MM.1S (cell line): ENCODE results near the gene SH3RF3.

Experiments used
- DNase-seq: peaks from one replicate; pipeline ENCODE4 v3.0.0-alpha.2; 2015
- H2AFZ ChIP-seq: fragments of 300-600 bp; sonication (generic); 2 replicates; pipeline ENCODE4 v1.6.0; 2016; ENCODE audit warnings: antibody characterized with exemption, low read length
- H3F3A ChIP-seq: fragments of 300-600 bp; sonication (generic); 2 replicates; pipeline ENCODE4 v1.6.1; 2016; ENCODE audit warnings: mild to moderate bottlenecking, antibody characterized with exemption, low read length, moderate library complexity, mixed read lengths; ENCODE audit not compliant: insufficient read depth
- H3K27ac ChIP-seq: fragments of 300-600 bp; sonication (generic); 2 replicates; pipeline ENCODE4 v1.5.1; 2016; ENCODE audit warnings: mild to moderate bottlenecking, low read length
- H3K27me3 ChIP-seq: fragments of 300-600 bp; sonication (generic); replicated peaks from 2 replicates; pipeline ENCODE4 v1.6.0; 2016; ENCODE audit warnings: low read length; ENCODE audit not compliant: insufficient read depth
- H3K36me3 ChIP-seq: fragments of 300-600 bp; sonication (generic); replicated peaks from 2 replicates; pipeline ENCODE4 v1.6.1; 2016; ENCODE audit warnings: mild to moderate bottlenecking, low read length, mixed read lengths; ENCODE audit not compliant: insufficient read depth
- H3K4me1 ChIP-seq: fragments of 300-600 bp; sonication (generic); 2 replicates; pipeline ENCODE4 v1.6.1; 2016; ENCODE audit warnings: low read length, mixed read lengths
- H3K4me2 ChIP-seq: fragments of 300-600 bp; sonication (generic); 2 replicates; pipeline ENCODE4 v1.6.0; 2016; ENCODE audit warnings: low read depth, low read length
- H3K4me3 ChIP-seq: fragments of 300-600 bp; sonication (generic); 2 replicates; pipeline ENCODE4 v1.5.1; 2016; ENCODE audit warnings: low read length, mixed read lengths
- H3K79me2 ChIP-seq: fragments of 300-600 bp; sonication (generic); 2 replicates; pipeline ENCODE4 v1.6.1; 2016; ENCODE audit warnings: mixed run types, low read length, mixed read lengths
- H3K9ac ChIP-seq: fragments of 300-600 bp; sonication (generic); 2 replicates; pipeline ENCODE4 v1.6.1; 2016; ENCODE audit warnings: low read length, mixed read lengths
- H3K9me2 ChIP-seq: fragments of 300-600 bp; sonication (generic); replicated peaks from 2 replicates; pipeline ENCODE4 v1.6.1; 2016; ENCODE audit warnings: mild to moderate bottlenecking, low read length, mixed read lengths; ENCODE audit not compliant: insufficient read depth
- H3K9me3 ChIP-seq: fragments of 300-600 bp; sonication (generic); replicated peaks from 2 replicates; pipeline ENCODE4 v1.6.1; 2016; ENCODE audit warnings: mild to moderate bottlenecking, low read length, mixed read lengths; ENCODE audit not compliant: insufficient read depth
- H4K20me1 ChIP-seq: fragments of 300-600 bp; sonication (generic); 2 replicates; pipeline ENCODE4 v1.6.1; 2016; ENCODE audit warnings: mild to moderate bottlenecking, low read length, moderate library complexity, mixed read lengths; ENCODE audit not compliant: insufficient read depth
- EZH2 ChIP-seq: fragments of 300-600 bp; sonication (generic); optimal IDR thresholded peaks from 2 replicates; pipeline ENCODE3; 2017; ENCODE audit warnings: low read depth, mild to moderate bottlenecking, antibody characterized with exemption, low read length, mixed read lengths
- EZH2phosphoT487 ChIP-seq: fragments of 300-600 bp; sonication (generic); IDR thresholded peaks from 2 replicates; pipeline ENCODE4 v1.6.1; 2018; ENCODE audit warnings: antibody characterized with exemption, low read length
- TF ChIP-seq, protein P1 (sequence below): fragments of 300-600 bp; sonication (generic); IDR thresholded peaks from 2 replicates; pipeline ENCODE4 v1.5.1; 2016; ENCODE audit warnings: antibody characterized with exemption, low read length, mixed read lengths

The SH3RF3 gene

DNA sequence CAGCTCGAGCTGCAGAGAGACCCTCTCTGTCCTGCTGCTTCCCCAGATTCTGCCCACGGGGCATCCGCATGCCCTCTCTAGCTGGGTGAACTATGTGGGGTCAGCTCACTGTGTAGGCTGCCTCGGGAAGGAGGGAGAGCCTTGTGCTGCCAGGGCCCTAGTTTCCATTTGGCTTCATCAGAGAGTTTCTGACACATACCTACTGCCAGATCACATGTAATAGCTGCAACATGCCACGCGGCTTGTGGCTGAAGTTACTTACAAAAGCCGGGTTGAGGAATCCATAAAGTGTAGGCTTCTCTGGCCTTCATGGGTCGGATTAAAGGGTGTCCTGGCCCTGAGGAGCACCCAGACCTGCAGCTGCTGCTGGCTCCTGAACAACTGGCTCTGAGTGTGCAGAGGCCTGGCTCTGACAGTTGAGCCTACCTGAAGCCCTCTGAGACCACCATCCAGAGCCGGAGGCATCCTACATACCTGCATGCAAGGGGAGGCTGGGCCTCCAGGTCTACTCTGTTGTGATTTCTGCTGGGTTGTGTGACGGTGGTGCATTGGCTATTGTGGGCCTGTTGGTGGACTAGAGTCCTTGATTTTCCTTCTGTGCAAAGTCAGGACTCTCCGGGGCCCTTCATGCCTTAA is 130.0 kb downstream of the SH3RF3 start:
- Histone ChIP-seq H3K4me2 (no peak overlapping the region), H3K36me3 (no peaks in the 10 kb centered on the region), H3K4me3 (no peak overlapping the region), H3K9me2 (no peaks in the 10 kb centered on the region), H3F3A (peaks cover 21% of the 10 kb centered on the region), H3K9me3 (no peaks in the 10 kb centered on the region), H3K9ac (no peak overlapping the region), H3K4me1 (peaks cover 39% of the 10 kb centered on the region), H2AFZ (no peak overlapping the region), H3K27me3 (no peaks in the 10 kb centered on the region), H4K20me1 (no peaks in the 10 kb centered on the region), H3K27ac (no peak overlapping the region), H3K79me2 (peaks cover 90% of the 10 kb centered on the region)
- TF ChIP-seq, protein P1, sequence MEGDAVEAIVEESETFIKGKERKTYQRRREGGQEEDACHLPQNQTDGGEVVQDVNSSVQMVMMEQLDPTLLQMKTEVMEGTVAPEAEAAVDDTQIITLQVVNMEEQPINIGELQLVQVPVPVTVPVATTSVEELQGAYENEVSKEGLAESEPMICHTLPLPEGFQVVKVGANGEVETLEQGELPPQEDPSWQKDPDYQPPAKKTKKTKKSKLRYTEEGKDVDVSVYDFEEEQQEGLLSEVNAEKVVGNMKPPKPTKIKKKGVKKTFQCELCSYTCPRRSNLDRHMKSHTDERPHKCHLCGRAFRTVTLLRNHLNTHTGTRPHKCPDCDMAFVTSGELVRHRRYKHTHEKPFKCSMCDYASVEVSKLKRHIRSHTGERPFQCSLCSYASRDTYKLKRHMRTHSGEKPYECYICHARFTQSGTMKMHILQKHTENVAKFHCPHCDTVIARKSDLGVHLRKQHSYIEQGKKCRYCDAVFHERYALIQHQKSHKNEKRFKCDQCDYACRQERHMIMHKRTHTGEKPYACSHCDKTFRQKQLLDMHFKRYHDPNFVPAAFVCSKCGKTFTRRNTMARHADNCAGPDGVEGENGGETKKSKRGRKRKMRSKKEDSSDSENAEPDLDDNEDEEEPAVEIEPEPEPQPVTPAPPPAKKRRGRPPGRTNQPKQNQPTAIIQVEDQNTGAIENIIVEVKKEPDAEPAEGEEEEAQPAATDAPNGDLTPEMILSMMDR = no peak
- no peak for TF ChIP-seq EZH2
- no peak for TF ChIP-seq EZH2phosphoT487
- no peak for DNase-seq

DNA sequence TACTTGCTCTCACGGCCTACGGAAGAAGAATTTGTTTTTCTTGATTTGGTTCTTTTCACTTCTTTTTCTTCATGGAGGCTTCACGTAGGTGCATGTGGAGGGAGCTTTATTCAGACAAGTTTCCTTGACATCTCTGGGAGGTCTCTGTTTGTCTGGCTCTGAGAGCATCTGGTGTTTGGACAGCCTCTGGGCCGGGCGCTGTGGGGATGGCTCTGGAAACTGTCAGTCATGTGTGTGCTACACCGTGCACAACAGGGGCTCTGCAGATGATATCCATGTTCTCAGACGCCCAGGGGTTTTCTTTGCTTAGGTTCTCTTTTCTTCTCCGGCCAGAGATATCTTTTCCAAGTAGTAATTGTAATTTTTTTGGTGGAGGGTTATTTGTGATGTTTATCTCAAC is 130.7 kb downstream of the SH3RF3 start:
- no peak overlapping the region for H3K4me3 ChIP-seq
- no peak overlapping the region for H3K4me2 ChIP-seq
- TF ChIP-seq, protein P1 = no peak
- TF ChIP-seq EZH2 = no peak
- no peak for TF ChIP-seq EZH2phosphoT487
- H3K9me3 ChIP-seq = no peaks in the 10 kb centered on the region
- H2AFZ ChIP-seq = no peak overlapping the region
- H3K27ac ChIP-seq = no peak overlapping the region
- H3K9ac ChIP-seq = no peak overlapping the region
- no peaks in the 10 kb centered on the region for H4K20me1 ChIP-seq
- DNase-seq = no peak
- H3K79me2 ChIP-seq = peaks cover 90% of the 10 kb centered on the region
- no peaks in the 10 kb centered on the region for H3K36me3 ChIP-seq
- H3F3A ChIP-seq = peaks cover 15% of the 10 kb centered on the region
- H3K27me3 ChIP-seq = no peaks in the 10 kb centered on the region
- no peaks in the 10 kb centered on the region for H3K9me2 ChIP-seq
- H3K4me1 ChIP-seq = peaks cover 32% of the 10 kb centered on the region

DNA sequence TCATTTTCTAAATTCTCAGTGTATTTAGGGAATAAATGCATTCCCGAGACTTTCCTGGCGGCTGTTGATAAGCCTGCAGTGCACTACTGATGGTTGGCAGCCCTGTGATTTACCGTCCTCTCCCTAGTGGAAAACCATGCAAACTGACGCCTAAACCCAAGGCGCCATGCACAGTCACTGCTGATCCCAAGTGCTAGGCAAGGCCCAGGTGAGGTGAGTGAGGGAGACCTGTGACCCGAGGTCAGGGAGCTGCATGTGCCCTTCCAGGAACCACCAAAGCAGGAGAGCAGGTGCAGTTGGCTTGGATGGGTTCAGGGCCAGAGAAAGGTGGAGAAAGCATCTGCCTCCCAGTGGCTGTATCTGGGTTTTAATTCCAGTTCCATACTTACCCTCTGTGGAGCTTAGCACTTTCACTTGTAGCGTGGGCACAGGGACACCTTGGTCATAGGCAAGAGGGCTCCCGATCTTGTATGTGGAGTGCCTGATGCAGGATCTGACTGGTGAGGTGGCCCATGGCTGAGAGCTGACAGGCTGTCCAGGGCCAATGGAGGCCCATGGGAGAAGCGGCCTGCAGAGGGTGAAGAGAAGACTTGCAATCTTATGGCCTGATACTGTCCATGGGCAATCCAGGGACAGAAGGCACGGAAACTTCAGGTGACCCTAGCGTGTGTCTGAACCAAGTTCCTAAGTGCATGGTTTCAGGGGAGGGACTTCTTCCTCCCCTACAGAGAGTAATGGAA is 131.3 kb downstream of the SH3RF3 start:
- no peak for TF ChIP-seq EZH2
- TF ChIP-seq, protein P1 = no peak
- TF ChIP-seq EZH2phosphoT487 = no peak
- Histone ChIP-seq H3K79me2 (peaks cover 90% of the 10 kb centered on the region), H3K27ac (no peak overlapping the region), H3K4me3 (no peak overlapping the region), H3K36me3 (no peaks in the 10 kb centered on the region), H3K9me2 (no peaks in the 10 kb centered on the region), H4K20me1 (no peaks in the 10 kb centered on the region), H3K4me1 (peaks cover 26% of the 10 kb centered on the region), H3K9ac (no peak overlapping the region), H3K4me2 (no peak overlapping the region), H3K9me3 (no peaks in the 10 kb centered on the region), H2AFZ (no peak overlapping the region), H3K27me3 (no peaks in the 10 kb centered on the region), H3F3A (peaks cover 8% of the 10 kb centered on the region)
- DNase-seq = no peak
